Measurements from ENCODE around the gene ARHGAP6.

Gene ARHGAP6, protein sequence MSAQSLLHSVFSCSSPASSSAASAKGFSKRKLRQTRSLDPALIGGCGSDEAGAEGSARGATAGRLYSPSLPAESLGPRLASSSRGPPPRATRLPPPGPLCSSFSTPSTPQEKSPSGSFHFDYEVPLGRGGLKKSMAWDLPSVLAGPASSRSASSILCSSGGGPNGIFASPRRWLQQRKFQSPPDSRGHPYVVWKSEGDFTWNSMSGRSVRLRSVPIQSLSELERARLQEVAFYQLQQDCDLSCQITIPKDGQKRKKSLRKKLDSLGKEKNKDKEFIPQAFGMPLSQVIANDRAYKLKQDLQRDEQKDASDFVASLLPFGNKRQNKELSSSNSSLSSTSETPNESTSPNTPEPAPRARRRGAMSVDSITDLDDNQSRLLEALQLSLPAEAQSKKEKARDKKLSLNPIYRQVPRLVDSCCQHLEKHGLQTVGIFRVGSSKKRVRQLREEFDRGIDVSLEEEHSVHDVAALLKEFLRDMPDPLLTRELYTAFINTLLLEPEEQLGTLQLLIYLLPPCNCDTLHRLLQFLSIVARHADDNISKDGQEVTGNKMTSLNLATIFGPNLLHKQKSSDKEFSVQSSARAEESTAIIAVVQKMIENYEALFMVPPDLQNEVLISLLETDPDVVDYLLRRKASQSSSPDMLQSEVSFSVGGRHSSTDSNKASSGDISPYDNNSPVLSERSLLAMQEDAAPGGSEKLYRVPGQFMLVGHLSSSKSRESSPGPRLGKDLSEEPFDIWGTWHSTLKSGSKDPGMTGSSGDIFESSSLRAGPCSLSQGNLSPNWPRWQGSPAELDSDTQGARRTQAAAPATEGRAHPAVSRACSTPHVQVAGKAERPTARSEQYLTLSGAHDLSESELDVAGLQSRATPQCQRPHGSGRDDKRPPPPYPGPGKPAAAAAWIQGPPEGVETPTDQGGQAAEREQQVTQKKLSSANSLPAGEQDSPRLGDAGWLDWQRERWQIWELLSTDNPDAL (N-terminal part only)

DNA sequence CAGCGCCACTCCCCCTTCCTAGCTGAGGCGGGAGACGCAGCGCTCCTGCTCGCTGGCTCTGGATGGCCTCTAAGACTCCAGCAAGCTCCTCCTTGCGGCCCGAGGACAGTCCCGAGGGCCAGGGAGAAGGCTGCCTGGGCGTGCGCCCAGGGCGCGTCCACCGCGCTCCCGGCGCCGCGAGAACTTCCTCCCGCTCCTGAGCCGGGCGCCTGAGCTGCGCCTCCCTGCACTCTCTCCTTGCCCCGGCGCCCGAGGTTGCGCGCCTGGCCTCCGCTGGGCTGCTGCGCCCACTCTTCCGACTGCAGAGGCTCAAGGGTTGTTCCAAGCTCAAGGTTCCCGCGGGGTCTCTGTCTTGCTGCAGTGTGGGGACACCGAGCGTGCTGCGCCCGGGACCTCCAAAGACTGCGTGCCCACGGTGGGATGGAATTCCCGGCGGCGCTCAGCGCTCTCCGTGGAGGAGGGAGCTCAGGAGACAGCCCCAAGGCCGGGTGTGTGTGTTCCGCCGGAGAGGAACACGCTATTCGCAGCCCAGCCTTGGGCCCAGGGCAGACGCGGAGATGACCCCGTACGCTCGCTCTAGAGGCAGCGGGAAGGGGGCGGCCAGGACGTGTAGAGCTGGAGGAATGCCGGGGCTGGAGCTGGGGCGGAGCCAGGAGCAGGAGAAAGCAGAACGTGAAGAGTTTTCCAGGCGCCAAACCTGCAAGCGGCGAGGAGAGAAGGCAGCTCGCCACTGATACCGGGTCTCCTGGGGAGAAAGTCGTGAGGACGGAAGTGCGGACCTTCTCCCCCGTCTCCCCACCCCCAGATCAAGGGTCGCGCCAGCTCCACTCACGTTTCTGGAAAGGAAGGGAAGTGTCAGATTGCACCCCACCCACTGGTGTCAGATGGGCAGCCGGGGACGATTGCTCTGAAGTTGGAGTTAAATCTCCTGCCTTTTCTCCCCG is at the start of gene ARHGAP6:
Gene ARHGAP6 (minus strand): TSS at position 753 of the 944 bp plus-strand sequence. CDS start 1,092 bp downstream, outside the sequence.
- DNase-seq: no peak

DNA sequence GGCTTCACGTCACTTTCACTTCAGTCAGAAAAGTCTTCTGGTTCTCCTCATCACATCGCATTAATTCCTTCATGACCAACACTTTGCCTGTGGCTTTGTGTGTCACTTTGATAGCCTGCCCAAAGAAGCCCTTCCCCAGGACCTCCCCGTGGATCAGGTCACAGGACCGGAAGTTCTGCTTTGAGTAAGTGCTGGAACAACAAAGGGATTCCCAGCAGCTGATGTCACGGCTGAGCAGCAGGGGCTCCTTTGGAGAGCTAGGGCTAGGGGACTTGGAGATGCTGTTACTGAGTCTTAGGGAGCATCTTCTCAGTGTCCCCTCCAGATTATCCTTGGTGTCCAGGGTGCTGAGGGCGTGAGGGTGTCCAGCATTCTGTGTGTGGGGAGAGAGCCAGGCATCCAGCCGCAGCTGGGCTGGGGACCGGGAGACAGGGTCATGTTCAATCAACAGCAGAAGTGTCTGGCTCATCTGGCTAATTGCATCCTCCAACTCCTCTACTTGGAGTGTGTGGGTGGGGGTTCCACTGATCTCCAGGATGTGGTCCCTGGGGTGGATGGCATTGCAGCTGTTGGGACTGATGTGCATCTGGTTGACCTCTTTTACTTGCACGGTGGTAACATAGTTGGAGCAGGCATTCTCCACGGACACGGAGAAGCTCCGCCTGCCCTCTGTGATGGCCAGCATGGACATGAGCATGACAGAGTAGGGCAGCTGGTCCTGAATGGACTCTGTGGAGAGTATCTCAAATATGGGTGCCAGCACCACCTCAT is 39.2 kb upstream of the ARHGAP6 start:
- no peak for DNase-seq

DNA sequence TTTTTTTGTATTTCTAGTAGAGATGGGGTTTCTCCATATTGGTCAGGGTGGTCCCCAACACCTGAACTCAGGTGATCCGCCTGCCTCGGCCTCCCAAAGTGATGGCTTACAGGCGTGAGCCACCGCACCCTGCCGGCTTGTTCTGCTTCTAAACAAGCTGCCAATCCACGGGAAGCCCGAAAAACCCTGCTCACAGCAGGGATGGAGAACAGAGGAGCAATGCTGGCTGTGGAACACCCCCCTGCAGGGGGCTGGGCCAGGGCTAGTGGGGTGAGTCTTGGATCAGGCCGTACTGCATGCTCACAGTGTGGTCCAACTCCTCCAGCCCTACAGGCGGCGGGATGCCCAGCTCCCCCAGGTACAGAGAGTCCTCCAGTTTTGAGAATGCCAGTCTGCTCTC is 38.1 kb upstream of the ARHGAP6 start:
- no peak for DNase-seq

DNA sequence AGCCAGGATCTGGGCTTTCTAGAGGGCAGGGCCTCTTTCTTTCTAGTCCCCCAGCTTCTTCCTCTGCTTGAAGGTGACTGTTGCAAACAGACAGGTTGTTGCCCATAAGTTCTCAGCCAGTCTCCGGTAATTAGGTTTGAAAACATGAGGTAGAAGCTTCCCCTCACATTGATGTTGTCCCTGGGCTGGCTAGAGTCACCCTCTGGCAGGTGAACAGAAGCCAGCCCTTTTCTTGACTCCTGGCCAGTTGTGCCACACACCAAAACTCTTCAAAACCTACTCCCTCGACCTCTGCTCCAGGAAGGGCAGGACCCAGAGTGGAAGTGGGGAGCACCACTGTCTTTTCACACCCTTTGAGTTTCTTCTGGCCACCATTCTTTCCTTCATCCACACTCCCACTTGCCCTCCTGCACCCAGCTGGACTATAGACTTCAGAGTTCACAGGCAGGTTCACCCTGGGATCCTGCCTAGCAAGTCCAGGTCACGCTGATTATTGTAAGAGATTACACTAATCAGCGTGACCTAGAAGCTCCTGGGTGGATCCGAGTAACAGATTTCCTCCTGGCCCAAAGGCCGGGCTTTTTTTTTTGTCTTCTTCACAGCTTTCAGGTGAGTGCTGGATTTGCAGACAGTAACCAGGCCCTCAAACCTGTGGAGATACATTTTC is 37.4 kb upstream of the ARHGAP6 start:
- DNase-seq: no peak

DNA sequence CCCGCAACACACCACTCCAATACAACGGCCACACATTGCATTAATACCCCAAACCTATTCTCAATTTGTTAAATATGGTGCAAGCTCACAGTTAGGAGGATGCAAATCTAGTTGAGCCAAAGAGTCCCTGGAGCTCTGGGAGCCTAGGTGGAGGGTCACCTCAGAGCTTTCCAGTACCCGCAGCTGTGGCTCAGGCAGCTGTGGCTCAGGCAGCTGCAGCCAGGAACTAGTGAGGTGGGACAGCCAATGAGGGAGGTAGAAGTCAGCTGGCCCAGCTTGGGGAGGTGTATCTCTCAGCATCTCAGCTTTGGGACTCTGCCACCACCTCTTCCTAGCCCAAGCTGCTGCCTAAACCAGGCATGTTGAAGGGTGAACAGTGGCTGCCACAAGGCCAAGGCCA is 36.7 kb upstream of the ARHGAP6 start:
- DNase-seq: no peak

DNA sequence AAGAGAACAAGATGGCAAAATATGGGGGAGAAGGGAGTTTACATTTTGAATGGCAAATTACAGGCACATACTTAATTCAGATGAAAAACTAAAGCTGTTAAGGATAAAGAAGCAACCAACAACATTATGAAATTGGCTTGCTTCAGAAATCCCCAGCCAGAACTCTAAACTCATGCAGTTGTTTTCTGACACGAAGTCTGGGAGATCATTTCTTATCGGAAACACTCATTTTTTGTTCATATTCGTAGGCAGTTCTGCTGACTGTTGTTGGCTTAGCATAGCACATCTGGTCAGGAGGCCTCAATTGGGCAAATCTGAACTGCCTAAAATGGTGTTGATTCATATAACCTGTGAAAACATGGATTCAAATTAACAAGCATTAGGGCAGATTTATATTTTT is 33.0 kb upstream of the ARHGAP6 start:
- no peak for DNase-seq

DNA sequence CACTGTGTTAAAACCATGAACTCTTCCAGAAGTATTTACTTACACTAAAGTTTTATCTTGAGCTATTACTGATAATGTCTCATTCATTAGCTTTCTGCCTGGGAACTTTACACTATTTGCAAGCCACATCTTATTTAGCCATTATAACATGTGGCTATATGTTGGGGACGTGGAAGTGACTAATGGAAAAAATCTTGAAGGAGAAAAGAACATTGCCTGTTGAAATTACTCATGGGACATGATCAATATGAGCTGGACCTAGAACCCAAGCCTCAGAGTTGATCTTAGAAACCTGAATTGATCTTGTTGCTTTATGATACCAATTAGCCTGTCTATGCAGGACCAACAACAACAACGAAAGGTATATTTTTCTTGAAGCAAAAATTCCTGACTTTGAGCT is 22.5 kb upstream of the ARHGAP6 start:
- no peak for DNase-seq

DNA sequence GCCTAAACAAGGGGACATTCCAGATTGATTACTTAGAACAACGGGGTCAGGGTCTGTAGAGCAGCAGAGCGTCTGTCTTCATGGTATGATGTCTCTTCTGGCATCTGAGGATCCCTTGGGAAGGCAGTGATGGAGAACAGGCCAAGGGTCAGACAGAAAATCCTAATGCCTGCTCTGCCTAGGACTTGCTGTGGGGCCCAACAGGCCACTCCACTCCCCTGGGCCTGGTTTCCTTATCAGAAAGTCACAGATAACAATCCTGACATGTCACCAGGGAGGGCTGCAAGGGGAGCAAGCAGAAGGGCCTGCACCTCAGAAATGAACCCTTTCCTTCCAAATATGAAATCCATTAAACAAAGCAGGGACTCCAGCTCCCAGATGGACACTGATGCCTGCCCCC is 21.4 kb upstream of the ARHGAP6 start:
- DNase-seq: no peak

DNA sequence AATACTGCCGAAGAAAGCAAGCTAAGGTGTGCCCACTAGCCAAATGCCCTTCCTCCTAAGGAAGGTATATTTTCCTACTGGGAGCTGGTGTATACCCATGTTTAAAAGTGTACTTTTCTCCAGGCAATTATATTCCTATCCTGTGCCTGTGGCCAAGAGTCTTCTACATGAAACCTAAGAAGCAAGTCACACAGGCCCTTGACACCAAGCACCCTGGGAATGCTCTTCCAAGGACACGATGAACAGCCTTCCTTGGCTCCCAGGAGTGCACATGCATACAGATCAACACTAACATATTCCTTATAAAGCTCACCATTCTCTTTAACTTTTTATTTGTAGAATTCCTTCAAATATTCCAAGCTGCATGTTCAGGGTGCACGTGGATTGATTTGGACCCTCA is 17.3 kb upstream of the ARHGAP6 start:
- DNase-seq: no peak

DNA sequence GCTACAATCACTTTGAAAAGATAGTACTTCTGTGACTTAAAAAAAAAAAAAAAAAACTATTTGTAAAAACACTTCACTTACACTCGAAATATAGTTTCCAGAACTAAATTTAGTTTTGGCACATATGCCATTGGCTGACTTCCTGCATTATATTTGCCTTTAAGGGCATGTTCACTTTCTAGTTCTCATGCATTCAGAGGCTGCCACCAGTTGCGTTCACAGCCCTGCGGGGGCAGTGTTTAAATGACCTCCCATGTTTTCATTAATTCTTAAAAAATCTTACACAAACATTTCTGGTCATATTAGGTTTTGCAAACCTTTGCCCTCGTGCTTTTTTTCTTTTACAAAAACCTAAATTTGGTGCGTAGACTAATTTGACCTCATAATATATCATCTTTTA is 12.4 kb upstream of the ARHGAP6 start:
- no peak for DNase-seq

DNA sequence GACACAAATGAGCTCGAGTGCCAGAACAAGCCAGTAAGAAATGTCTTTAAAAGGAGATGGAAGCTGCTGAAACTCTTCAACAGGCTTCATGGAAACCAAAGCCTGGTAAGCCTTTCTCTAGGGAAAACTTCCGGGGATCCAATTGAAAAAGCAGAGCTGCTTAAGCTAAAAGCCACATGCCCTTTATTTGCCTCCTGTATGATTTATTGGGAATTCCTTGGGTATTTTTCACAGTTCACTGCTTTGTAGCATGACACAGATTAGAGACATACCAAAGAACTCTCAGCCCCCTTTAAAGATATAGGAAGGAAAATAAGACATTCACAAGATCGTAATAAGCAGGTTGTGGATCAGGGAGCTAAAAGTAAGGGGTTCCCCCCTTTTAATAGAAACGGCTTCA is 6.5 kb upstream of the ARHGAP6 start:
- DNase-seq: no peak

DNA sequence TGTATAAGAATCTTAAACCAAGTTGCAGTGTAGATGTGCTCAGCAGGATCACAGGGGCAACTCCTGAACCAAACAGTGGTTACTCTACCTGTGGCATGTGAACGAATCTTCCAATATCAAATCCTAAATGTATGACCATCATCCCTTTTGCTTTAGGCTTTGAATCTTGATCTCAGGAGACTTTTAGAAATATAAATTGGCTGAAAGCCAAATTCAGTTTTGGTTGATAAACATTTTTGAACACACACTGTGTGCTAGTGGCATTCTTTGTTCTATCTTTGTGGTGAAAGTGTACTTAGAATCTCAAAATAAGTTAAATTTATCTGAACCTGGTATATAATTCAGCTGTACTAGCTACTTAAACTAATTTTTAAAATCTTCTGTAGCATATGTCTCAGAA is 4.6 kb upstream of the ARHGAP6 start:
- no peak for DNase-seq

DNA sequence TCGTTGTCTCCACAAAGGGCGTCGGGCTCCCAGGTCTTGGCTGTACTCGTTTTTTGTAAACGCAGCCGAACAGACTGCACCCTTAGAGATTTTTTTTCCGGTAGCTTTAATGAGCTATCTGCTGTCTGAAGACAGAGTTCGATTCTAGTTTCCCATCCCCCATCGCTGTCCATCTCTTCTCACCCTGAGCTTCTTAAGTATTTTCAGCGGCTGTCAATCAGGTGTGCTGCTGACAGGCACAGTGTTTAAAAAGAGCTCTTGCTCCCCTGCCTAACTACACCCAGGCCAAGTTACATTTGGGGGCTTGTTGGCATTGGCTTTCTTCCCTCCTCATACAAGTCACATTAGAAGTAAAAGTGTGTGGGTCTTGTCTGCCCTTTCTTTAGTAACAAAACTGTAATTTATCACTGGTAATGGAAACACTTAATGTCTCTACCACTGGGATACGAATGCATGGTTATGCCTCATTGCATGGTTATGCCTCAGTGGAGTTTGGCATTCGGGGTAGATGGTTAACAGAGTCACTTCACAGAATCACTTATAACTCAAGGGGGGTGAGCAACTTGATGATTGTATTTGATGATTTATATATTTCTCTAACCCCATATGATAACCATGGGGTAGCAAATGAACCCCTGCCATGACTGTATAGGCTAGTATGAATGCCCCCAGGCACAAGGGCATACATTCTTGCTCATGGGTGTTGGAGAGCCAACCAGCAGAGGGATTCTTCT is 1.4 kb upstream of the ARHGAP6 start:
- DNase-seq: no peak

DNA sequence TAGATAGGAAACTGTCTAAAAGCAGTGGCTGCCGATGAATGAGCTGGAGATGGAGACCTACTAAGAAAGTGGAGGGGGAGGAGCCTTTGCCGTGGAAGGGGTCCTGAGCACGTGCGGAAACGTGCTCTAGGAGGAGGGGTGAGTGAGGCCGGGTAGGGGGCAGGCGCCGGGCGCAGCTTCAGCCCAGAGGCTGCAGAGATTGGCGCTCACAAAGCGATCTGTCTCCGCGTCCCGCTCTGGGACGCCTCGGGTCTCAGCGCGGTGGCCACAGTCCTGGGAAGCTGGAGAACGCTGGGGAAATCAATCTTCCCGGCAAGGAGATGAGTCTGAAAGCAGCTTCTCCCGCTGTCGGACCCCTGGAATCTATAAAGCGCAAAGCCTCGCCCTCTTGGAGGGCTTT is 444 bp upstream of the ARHGAP6 start:
- DNase-seq: no peak

DNA sequence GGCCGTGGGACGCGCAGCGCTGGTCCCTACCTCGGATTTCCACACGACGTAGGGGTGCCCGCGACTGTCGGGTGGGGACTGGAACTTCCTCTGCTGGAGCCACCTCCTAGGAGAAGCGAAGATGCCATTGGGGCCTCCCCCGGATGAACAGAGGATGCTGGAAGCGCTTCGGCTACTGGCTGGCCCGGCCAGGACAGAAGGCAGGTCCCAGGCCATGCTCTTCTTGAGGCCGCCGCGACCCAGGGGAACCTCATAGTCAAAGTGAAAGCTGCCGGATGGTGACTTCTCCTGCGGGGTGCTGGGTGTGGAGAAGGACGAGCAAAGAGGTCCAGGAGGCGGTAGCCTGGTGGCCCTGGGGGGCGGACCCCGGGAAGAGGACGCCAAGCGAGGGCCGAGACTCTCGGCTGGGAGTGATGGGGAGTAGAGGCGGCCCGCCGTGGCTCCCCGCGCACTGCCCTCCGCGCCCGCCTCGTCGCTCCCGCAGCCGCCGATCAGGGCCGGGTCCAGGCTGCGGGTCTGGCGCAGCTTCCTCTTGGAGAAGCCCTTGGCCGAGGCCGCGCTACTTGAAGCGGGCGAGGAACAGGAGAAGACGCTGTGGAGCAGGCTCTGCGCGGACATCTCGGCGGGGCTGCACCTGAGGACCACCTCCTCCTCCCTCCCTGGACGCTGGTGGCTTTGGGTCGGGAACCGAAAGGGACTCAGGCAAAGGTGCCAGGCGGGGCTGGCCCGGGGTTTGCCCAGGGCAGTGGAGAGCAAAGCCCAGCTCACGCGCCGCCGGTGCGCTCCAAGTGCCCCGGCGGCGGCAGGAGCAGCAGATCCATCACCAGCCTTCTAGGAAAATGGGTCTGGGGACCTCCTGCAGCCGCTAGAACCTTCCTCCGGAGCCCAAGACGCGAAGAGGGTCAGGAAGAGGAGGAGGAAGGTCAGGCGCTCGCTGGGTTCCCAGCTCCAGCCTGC is 1.2 kb downstream of the ARHGAP6 start:
- no peak for DNase-seq

DNA sequence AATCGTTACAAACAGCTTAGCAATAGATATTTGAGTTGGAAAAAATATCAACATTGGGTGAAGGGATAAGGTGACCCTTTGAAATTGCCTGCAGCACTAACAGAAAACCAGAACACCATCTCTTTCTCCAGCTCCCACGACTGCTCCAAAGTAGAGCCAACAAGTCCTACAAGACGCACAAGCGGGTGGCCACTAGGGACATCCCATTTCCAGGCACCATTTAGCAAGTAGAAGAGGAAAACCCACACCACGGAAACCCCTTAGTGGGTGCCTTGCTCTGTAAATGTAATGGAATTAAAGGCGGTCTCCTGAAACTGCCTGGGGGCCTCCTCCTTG is 1.9 kb downstream of the ARHGAP6 start:
- DNase-seq: no peak

DNA sequence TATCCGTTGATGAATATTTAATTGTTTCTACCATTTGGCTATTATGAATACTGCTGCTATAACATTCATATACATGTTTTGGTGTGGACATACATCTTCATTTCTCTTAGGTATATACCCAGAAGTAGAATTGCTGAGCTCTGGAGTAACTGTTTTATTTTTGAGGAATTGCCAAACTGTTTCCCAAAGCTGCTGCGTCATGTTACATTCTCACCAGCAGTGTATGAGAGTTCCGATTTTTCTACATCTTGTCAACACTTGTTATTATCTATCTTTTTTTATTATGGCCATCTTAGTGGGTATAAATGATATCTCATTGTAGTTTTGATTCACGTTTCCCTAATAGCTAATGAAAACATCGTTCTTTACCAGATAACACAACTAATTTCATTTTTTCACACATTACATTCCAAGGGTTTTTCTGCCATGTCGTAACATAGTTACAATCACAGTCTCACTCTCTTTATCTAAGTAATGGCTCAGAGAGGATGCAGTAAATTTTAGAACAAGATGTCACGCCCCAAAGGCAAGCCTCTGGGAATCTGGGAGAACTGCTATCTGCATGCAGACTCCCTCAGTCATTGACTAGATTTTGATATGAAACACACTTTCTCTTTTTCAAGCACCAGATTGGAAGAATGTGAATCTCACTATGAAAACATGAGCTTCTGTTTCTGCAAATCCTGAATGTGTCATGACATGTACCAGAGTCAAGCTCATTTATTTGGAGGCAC is 10.3 kb downstream of the ARHGAP6 start:
- DNase-seq: no peak

DNA sequence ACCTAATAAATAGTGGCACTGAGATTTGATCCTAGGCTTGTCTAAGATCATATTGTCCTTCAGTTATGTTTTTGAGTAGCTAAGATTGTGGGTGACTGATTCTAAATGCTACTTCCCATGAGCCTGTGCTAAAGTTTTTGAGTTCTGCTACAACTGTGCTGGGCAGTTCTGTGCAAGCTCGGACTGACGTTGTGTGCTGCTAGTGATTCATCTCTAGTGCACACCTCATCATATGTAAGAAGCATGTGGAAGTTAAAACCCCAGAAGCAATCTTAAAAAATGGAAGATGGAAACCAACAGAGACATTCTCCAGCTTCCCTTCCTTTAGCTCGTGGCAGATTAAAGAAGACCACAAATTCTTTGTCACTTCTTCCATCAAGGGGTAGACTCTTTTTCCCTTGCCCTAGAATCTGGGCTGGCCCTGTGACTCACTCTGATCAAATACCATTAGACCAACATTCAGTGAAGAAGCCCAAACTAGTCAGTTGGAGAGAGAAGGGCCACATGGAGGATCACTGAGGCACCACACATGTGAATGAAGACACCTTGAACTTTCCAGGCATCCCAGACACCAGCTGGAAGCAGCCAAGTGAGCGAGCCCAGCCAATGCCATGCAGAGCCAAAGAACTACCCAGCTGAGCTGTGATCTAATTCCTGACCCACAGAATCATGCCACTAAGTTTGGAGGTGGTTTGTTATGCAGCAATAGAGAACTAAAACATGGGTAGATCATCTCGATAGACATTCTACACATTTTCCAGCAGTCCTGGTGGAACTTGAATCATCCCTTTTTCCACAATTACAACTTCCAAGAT is 16.8 kb downstream of the ARHGAP6 start:
- no peak for DNase-seq
